PC-9 (cell line): ENCODE results near the gene RAD9B. TPM values are rescaled to one million over a fixed set of nuclear protein-coding genes. Genes with fewer than 3 reads are reported as not detected.

Experiments
- BruUV-seq: library from RNA; stranded (reverse); fragments of 400-500 nt; replicated peaks from 2 replicates; lab custom pipeline; 2021; lab: Mats Ljungman, UMichigan
- CTCF ChIA-PET: fragments of 300-600 bp; sonication (Branson Sonifier 250); formaldehyde crosslinking; loops from one replicate; lab custom pipeline; 2022; ENCODE audit warnings: antibody characterized with exemption; lab: Charles Lee
- POLR2A ChIA-PET: fragments of 300-600 bp; sonication (Branson Sonifier 250); formaldehyde crosslinking; loops from one replicate; lab custom pipeline; 2022; ENCODE audit warnings: antibody characterized with exemption; ENCODE audit not compliant: unreplicated experiment; lab: Charles Lee
- DNase-seq, 2 experiments: peaks; one replicate each; pipeline versions ENCODE4 v3.0.0 to v3.0.0-alpha.2; 2015 to 2022; ENCODE audit warnings: mixed read lengths in 1 of 2
- H2AFZ ChIP-seq: fragments of 200-600 bp; sonication (generic); 2 replicates; pipeline ENCODE4 v1.8.1; 2017; ENCODE audit warnings: antibody characterized with exemption
- H3F3A ChIP-seq: fragments of 200-600 bp; sonication (generic); 2 replicates; pipeline ENCODE4 v1.8.1; 2017; ENCODE audit warnings: antibody characterized with exemption, mild to moderate bottlenecking, low read depth; ENCODE audit not compliant: insufficient read depth
- H3K27ac ChIP-seq: fragments of 200-600 bp; sonication (generic); 2 replicates; pipeline ENCODE4 v1.6.1; 2016; ENCODE audit warnings: mixed run types
- H3K27me3 ChIP-seq: fragments of 200-600 bp; sonication (generic); 2 replicates; pipeline ENCODE4 v1.6.1; 2016; ENCODE audit warnings: low read depth, mixed run types; ENCODE audit not compliant: insufficient read depth
- H3K36me3 ChIP-seq: fragments of 200-600 bp; sonication (generic); 2 replicates; pipeline ENCODE4 v1.6.1; 2016; ENCODE audit warnings: low read depth, mixed run types
- H3K4me1 ChIP-seq: fragments of 200-600 bp; sonication (generic); replicated peaks from 2 replicates; pipeline ENCODE4 v1.6.1; 2016; ENCODE audit warnings: mixed run types; ENCODE audit not compliant: insufficient read depth
- H3K4me2 ChIP-seq: fragments of 200-600 bp; sonication (generic); 2 replicates; pipeline ENCODE4 v1.6.1; 2017; ENCODE audit warnings: mixed run types
- H3K4me3 ChIP-seq: fragments of 200-600 bp; sonication (generic); 2 replicates; pipeline ENCODE4 v1.6.1; 2016; ENCODE audit warnings: mixed run types
- H3K79me2 ChIP-seq: fragments of 200-600 bp; sonication (generic); 2 replicates; pipeline ENCODE4 v1.6.1; 2017; ENCODE audit warnings: low read depth, mixed run types
- H3K9me2 ChIP-seq: fragments of 200-600 bp; sonication (generic); 2 replicates; pipeline ENCODE4 v1.8.1; 2017; ENCODE audit warnings: mild to moderate bottlenecking; ENCODE audit not compliant: insufficient read depth
- H3K9me3 ChIP-seq: fragments of 200-600 bp; sonication (generic); 2 replicates; pipeline ENCODE4 v1.8.1; 2016; ENCODE audit warnings: low read depth; ENCODE audit not compliant: insufficient read depth
- H4K20me1 ChIP-seq: fragments of 200-600 bp; sonication (generic); 2 replicates; pipeline ENCODE4 v1.8.1; 2017; ENCODE audit not compliant: insufficient read depth
- CTCF ChIP-seq: fragments of 200-600 bp; sonication (generic); conservative IDR thresholded peaks from 2 replicates; pipeline ENCODE4 v1.6.1; 2017; ENCODE audit warnings: mixed run types, antibody characterized with exemption, mild to moderate bottlenecking, moderate library complexity
- EZH2 ChIP-seq: fragments of 200-600 bp; sonication (generic); IDR thresholded peaks from 2 replicates; pipeline ENCODE4 v1.8.0; 2017; ENCODE audit warnings: antibody characterized with exemption, low read depth
- intact Hi-C: fragments of 100-400 bp; cut with micrococcal nuclease; formaldehyde crosslinking; loops from one replicate; pipeline ENCODE4 v1.10.0; 2022; ENCODE audit not compliant: unreplicated experiment
- total RNA-seq: library from RNA; stranded (reverse); gene quantifications from 2 replicates; pipeline ENCODE4 v1.2.3, GENCODE V29; 2021

Gene RAD9B
- total RNA-seq, 1 experiment from 2014 or later = 2.3 TPM

GRCh38 chr12:110475426-110475825, 26.7 kb upstream of the RAD9B start:
- ChIA-PET POLR2A (interaction anchor here (0.6 kb wide), 1 partner anchor 9 kb away, joined by 8 read pairs; no protein-coding TSS in a partner anchor), CTCF (interaction anchor here (0.6 kb wide), 1 partner anchor 127 kb away, joined by 9 read pairs; no protein-coding TSS in a partner anchor)
- TF ChIP-seq EZH2 = no peak
- no peak for TF ChIP-seq CTCF
- H3K9me2 ChIP-seq = no peaks in the 10 kb centered on the region
- no peak overlapping the region for H2AFZ ChIP-seq
- peaks cover 2% of the 10 kb centered on the region; the same call in 1 of the 2 replicates for H3K79me2 ChIP-seq
- no peaks in the 10 kb centered on the region for H3K4me1 ChIP-seq
- no peak overlapping the region for H3K4me2 ChIP-seq
- H3K27me3 ChIP-seq = no peaks in the 10 kb centered on the region
- no peaks in the 10 kb centered on the region for H3K9me3 ChIP-seq
- no peak overlapping the region for H3K4me3 ChIP-seq
- no peak for DNase-seq
- no peaks in the 10 kb centered on the region for H4K20me1 ChIP-seq
- no peak overlapping the region for H3K27ac ChIP-seq
- intact Hi-C loops = no loop called here
- H3F3A ChIP-seq = no peaks in the 10 kb centered on the region
- no peaks in the 10 kb centered on the region for H3K36me3 ChIP-seq
- no TSS peak for BruUV-seq

- Histone ChIP-seq H3K4me3 (no peak overlapping the region), H2AFZ (no peak overlapping the region), H3K9me2 (no peaks in the 10 kb centered on the region), H3K4me2 (peak overlapping the region; percentile 92), H4K20me1 (0 out of 2 replicates have a peak, but pooled peaks cover 3% of the 10 kb centered on the region), H3K27me3 (no peaks in the 10 kb centered on the region), H3K36me3 (peaks cover 34% of the 10 kb centered on the region), H3K79me2 (peaks cover 58% of the 10 kb centered on the region), H3K27ac (peak overlapping the region; percentile 85), H3K4me1 (peaks cover 22% of the 10 kb centered on the region), H3F3A (peaks cover 35% of the 10 kb centered on the region), H3K9me3 (no peaks in the 10 kb centered on the region)
- ChIA-PET CTCF (interaction anchor here (0.7 kb wide), 1 partner anchor 47 kb away, joined by 3 read pairs; no protein-coding TSS in a partner anchor), POLR2A (no interaction called here)
- no TSS peak for BruUV-seq
- TF ChIP-seq CTCF (no peak), EZH2 (no peak)
- no peak for DNase-seq
- intact Hi-C loops = no loop called here
Observed at GRCh38 chr12:110498984-110499706, 3.0 kb upstream of the RAD9B start.

- H3K9me3 ChIP-seq = no peaks in the 10 kb centered on the region
- no peaks in the 10 kb centered on the region for H3K27me3 ChIP-seq
- peak in 1 of 2 experiments; percentile 81 for DNase-seq
- no peak for TF ChIP-seq CTCF
- no peak for TF ChIP-seq EZH2
- H2AFZ ChIP-seq = peak overlapping the region; percentile 82
- H3K9me2 ChIP-seq = no peaks in the 10 kb centered on the region
- 0 out of 2 replicates have a peak, but pooled peaks cover 3% of the 10 kb centered on the region for H4K20me1 ChIP-seq
- ChIA-PET POLR2A (interaction anchor here (0.6 kb wide), 2 partner anchors 33 to 499 kb away, joined by 3 to 7 read pairs; partner anchors contain the start of genes FAM216A and GPN3), CTCF (interaction anchor here (0.6 to 1.5 kb wide), 2 partner anchors 51 to 104 kb away, joined by 4 to 8 read pairs; partner anchors contain the start of gene ARPC3)
- H3K79me2 ChIP-seq = peaks cover 51% of the 10 kb centered on the region
- H3K4me1 ChIP-seq = peaks cover 22% of the 10 kb centered on the region
- peak overlapping the region; percentile 85 for H3K27ac ChIP-seq
- BruUV-seq = TSS peak; percentile 80
- H3K4me3 ChIP-seq = peak overlapping the region; percentile 79
- peaks cover 28% of the 10 kb centered on the region for H3F3A ChIP-seq
- H3K4me2 ChIP-seq = peak overlapping the region; percentile 92
- H3K36me3 ChIP-seq = peaks cover 23% of the 10 kb centered on the region; the same call in 1 of the 2 replicates
- intact Hi-C loops = loop anchor here (5.0 kb wide), 1 partner anchor 46 kb away; no protein-coding TSS in a partner anchor
Observed at GRCh38 chr12:110501399-110501751, 756 bp upstream of the RAD9B start.
